ENCODE results near the gene LCMT2.

LCMT2 gene

DNA sequence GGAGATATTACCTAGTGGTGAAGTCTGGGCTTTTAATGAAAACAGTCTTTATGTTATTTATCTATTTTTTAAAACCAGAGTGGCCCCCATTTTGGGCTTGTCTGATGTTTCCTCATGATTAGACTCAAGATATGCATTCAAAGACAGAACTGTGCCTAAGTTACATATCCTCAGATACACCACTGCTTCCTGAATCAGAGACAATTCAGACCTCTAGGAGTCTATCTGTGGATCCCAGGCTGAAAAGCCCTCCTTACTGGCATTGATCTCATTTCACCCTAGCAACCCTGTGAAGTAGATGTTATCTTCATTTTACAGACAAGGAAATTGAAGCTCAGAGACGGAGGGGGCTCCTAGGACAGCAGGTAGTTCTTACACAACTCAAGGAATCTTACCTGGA lies 46.8 kb downstream of the LCMT2 start:
- DNase-seq (ENCODE audit: low spot score) = no peak
- TF ChIP-seq, protein P1, sequence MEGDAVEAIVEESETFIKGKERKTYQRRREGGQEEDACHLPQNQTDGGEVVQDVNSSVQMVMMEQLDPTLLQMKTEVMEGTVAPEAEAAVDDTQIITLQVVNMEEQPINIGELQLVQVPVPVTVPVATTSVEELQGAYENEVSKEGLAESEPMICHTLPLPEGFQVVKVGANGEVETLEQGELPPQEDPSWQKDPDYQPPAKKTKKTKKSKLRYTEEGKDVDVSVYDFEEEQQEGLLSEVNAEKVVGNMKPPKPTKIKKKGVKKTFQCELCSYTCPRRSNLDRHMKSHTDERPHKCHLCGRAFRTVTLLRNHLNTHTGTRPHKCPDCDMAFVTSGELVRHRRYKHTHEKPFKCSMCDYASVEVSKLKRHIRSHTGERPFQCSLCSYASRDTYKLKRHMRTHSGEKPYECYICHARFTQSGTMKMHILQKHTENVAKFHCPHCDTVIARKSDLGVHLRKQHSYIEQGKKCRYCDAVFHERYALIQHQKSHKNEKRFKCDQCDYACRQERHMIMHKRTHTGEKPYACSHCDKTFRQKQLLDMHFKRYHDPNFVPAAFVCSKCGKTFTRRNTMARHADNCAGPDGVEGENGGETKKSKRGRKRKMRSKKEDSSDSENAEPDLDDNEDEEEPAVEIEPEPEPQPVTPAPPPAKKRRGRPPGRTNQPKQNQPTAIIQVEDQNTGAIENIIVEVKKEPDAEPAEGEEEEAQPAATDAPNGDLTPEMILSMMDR (IDR thresholded peaks at IDR 0.05; ENCODE audit: extremely low read depth, insufficient read depth, missing control alignments) = no peak
- in situ Hi-C loops (cut with MboI; ENCODE audit: low pct_unique_long_range_greater_than_20kb, low sequenced_read_pairs, unreplicated experiment) = loop anchor here (10.0 kb wide), 1 partner anchor 49 kb away; no protein-coding TSS in a partner anchor

DNA sequence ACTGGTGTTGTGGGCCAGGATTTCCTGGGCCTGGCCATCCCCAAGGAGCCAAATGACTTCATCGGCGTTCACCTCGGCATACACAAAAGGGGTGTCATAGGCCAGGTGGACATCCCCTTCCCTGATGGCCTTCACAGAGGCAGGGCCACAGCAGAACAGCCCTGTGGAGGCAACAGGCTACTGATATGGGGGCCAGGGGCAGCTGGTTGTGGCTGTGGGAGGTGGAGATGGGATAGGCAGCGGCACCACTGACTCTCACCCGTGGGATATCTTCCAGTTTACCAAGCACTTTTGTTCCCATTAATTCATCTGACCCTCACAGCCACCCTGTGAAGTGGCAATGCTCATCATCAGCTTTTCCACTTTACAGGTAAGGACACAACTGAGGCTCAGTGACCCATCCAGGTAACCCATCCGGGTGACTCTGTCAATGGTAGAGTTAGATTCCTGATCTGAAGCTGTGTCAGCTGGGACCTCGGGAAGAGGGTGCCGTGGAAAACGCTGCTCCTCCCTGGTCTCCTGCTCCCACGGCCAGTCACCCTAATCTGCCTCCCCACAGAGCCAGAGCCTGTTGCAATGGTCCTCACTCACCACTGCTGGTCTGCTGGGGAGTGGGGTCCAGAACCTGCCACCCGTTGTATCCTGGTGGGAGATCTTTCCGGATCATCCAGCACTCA lies 48.3 kb downstream of the LCMT2 start:
- in situ Hi-C loops (cut with MboI; ENCODE audit: low pct_unique_long_range_greater_than_20kb, low sequenced_read_pairs, unreplicated experiment) = loop anchor here (10.0 kb wide), 1 partner anchor 47 kb away; no protein-coding TSS in a partner anchor
- no peak for DNase-seq (ENCODE audit: low spot score)
- TF ChIP-seq, protein P1 (IDR thresholded peaks at IDR 0.05; ENCODE audit: extremely low read depth, insufficient read depth, missing control alignments) = no peak

DNA sequence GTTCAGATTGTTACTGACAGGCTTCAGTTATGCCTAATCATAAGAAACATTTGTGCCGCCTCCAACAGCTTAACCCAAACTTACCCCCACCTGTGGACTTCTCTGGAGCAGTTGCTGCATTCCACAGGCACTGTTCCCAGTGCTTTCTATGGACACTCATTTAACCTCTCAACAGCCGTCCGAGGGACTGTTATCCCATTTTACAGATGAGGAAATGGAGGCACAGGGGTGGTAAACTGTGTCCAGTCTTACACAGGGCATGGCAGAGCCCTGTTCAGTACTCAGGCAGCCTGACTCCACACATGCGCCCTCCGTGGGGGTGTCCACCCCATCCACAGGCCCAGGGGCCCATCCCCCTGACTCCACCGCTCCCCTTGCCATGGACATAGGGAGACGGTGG lies 49.4 kb downstream of the LCMT2 start:
- no peak for DNase-seq (ENCODE audit: low spot score)

DNA sequence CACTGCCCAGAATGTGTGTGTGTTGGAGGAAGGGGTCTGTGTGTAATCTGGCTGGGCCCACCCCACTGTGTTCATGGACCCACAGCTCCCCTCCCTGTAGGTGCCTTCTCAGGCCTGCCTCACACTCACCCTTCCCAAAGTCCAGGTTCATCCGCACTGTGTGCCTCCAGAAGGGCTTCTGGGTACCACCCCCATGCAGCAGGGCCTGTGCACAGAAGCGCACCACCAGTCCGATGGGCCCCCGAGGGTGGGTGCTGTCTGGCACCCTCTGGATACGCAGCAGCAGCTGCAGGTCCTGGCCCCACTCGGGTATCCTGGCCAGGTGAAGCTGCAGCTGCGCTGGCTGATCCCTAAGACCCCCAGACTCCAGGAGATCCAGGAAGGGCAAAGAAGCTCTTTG lies 50.9 kb downstream of the LCMT2 start:
- TF ChIP-seq, protein P1 (IDR thresholded peaks at IDR 0.05; ENCODE audit: extremely low read depth, insufficient read depth, missing control alignments) = no peak
- DNase-seq (ENCODE audit: low spot score) = no peak
- in situ Hi-C loops (cut with MboI; ENCODE audit: low pct_unique_long_range_greater_than_20kb, low sequenced_read_pairs, unreplicated experiment) = no loop called here

More for the DNA sequence above, 49.4 kb downstream of the LCMT2 start:
- TF ChIP-seq, protein P1 (IDR thresholded peaks at IDR 0.05; ENCODE audit: extremely low read depth, insufficient read depth, missing control alignments) = no peak
- in situ Hi-C loops (cut with MboI; ENCODE audit: low pct_unique_long_range_greater_than_20kb, low sequenced_read_pairs, unreplicated experiment) = loop anchor here (10.0 kb wide), 1 partner anchor 46 kb away; no protein-coding TSS in a partner anchor

DNA sequence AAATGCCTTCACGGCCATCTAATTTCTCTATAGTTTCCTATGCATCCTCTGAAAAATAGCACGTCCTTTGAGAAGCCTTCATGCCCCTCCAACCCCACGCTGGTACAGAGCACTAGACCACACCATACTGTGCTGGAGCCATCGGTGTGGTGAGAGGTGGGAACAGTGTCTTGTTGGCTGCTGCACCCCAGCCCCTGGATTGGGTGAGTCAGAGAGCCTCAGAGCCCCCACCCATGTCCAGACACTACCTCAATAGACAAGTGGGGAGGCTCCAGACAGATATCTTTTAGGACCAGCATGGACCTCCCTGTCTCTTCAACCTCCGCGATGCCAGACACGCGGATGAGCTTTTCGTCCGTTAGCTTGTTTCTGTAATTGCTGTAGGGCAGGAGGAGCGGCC lies 51.5 kb downstream of the LCMT2 start:
- TF ChIP-seq, protein P1 (IDR thresholded peaks at IDR 0.05; ENCODE audit: extremely low read depth, insufficient read depth, missing control alignments) = no peak
- in situ Hi-C loops (cut with MboI; ENCODE audit: low pct_unique_long_range_greater_than_20kb, low sequenced_read_pairs, unreplicated experiment) = no loop called here
- DNase-seq (ENCODE audit: low spot score) = no peak

DNA sequence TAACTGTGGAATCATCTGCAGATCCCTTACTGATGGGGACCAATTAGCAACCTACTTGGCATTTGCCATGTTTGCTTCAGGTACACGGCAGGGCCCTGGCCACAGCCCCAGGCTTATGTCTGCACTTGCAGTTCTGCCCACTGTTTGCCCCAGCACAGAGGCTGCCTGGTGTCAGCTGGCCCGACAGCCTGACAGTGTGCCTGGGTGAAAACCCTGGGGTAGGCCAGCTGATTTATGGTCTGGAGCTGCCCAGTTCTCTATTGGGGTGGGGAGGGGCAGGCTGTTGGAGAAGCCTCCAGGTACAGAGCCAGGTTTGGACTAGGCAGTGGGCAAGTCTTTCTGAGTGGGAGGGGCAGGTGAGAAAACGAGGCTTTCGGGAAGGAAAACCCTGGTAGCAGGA lies 52.5 kb downstream of the LCMT2 start:
- DNase-seq (ENCODE audit: low spot score) = no peak
- TF ChIP-seq, protein P1 (IDR thresholded peaks at IDR 0.05; ENCODE audit: extremely low read depth, insufficient read depth, missing control alignments) = no peak
- in situ Hi-C loops (cut with MboI; ENCODE audit: low pct_unique_long_range_greater_than_20kb, low sequenced_read_pairs, unreplicated experiment) = no loop called here
